HTERT RPE-1 (cell line): ENCODE results near the gene FRY.

ENCODE experiments used
- in situ Hi-C: fragments of 300-500 bp; cut with MboI; formaldehyde crosslinking; loops from 4 replicates; pipeline ENCODE4 v1.14.3; 2020; ENCODE audit warnings: low sequenced_read_pairs

FRY gene

DNA sequence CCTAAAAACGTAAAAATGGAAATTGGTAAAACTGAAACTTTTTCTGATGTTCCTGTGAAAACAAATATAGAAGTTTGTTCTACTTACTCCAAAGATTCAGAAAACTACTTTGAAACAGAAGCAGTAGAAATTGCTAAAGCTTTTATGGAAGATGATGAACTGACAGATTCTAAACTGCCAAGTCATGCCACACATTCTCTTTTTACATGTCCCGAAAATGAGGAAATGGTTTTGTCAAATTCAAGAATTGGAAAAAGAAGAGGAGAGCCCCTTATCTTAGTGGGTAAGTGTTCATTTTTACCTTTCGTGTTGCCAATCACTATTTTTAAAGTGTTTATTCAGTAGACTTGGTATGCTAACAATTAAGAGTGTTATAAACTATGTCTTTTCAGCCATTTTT lies 309.3 kb downstream of the FRY start:
- in situ Hi-C loops: no loop called here

DNA sequence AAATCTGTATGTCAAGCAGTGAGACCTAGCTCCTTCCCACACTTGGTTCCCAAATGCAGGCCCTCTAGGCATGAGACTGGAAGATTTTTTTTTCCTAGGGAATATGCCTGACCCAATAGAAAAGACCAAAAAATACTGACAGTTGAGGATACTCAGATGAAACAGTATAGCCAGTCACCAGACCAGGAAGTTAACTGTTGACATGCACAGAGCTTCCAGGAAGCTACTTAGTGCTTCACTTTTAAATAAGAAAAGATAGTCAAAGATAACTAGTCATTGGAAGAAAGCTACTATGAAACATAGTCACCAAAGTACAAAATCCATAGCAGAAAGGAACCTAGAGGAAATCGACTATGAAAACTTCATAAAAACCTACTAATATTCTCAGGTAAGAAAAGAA lies 316.1 kb downstream of the FRY start:
- in situ Hi-C loops: no loop called here
